ENCODE data around the gene NLRC3.

The NLRC3 gene

GRCh38 chr16:3597676-3598075 lies 20.5 kb upstream of the NLRC3 start:
- no peak for DNase-seq (ENCODE audit: insufficient read length, low spot score)
- no peak for FAIRE-seq

- DNase-seq (ENCODE audit: insufficient read length, low spot score) (no peak), FAIRE-seq (no peak)
These were observed 20.0 kb upstream of the NLRC3 start for GRCh38 chr16:3597226-3597625.

- DNase-seq (ENCODE audit: insufficient read length, low spot score) (no peak), FAIRE-seq (no peak)
These were observed 19.1 kb upstream of the NLRC3 start for GRCh38 chr16:3596101-3596861.

GRCh38 chr16:3595521-3596021 lies 18.4 kb upstream of the NLRC3 start:
- no peak for FAIRE-seq
- DNase-seq (ENCODE audit: insufficient read length, low spot score): no peak

DNA sequence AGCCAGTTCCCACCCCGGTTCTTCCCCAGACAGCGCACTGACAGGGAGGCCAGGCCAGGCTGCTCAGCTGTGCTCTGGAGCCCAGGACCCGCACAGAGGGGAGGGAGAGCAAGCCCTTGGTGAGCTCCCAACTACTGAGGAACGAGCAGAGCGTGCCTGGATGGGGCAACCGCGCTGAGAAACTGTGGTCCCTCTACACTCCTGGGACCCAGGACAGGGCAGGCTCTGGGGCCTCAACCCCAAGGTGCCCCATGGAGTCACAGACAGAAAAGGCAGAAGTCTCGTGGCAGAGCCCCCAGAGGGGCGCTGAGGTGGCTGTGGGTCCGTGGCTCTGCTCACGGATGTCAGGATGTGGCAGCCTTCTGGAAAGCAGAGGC lies 17.9 kb upstream of the NLRC3 start:
- DNase-seq (ENCODE audit: insufficient read length, low spot score): no peak
- no peak for FAIRE-seq

DNA sequence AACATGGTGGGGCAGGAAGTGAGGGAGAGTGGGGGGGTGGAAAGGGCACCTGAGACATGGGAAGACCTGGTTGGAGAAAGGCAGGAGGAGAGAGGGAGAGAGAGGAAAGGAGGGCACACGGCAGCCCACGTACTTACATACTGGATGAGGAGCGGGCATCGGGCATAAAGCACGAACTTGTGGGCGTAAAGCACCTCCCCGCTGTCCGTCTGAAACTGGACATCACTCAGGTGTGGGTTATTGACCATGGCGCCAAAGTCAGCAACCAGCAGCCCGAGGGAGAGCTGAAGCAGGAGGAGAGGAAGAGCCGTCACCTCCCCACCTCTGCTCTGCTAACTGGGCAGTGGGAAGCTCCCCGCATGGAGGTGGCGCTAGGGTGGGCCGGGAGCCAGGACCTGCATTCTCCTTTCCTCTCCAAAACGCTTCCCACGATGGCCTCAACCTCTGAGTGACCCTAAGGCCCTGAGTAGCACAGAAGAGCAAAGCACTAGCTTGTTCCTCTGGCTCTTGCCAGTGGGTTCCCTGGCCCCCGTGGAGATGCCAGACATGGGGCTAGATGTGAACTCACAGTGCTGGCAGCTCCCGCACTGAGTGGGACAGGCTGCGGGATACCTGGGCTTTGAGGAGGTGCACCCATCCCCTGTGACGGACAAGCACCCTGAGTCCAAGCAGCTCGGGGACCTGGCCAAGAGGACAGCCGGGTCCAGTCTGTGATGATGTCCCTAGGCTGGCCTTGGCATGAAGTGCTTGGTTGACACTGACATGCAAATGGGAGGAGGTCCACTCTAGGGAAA lies 17.3 kb upstream of the NLRC3 start:
- FAIRE-seq (no peak), DNase-seq (ENCODE audit: insufficient read length, low spot score) (no peak)

DNA sequence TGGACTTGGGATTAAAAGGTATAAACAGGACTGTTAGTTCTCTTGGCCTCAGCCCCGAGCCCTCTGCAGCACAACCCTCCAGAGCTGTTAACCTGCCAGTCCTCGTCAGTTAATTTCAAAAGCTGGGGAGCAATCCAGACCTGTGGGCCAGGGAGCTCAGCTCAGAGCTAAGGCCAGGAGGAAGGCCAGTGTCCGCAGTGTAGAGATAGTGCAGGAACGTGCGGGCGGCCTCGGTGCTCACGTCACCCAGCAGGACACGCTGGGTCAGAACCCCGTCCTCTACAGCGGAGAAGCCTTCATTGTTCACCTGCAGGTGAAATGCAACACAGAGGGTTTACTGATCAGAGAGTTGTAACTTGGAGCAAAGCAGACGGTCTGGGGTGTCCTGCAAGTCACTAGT lies 15.4 kb upstream of the NLRC3 start:
- DNase-seq (ENCODE audit: insufficient read length, low spot score) (no peak), FAIRE-seq (no peak)

DNA sequence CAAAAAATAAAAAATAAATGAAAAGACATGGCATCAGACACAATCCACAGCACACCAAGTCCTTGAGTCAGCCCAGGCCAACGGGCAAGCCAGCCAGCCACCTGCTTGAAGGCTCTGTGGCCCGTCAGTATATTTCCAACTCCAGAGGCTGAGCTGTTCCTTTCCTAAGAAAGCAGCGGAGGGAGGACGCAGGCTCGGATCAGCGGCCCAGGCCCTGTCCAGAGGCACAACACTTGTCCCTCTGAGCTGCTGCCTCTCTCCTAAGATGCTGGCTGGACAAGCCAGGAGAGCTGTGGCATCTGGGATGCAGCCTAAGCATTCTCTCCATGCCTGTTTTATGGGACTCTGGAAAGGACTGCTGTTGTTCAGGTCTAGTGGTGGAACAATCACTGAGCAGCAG lies 14.8 kb upstream of the NLRC3 start:
- no peak for DNase-seq (ENCODE audit: insufficient read length, low spot score)
- FAIRE-seq: no peak

GRCh38 chr16:3591436-3591803 lies 14.2 kb upstream of the NLRC3 start:
- no peak for FAIRE-seq
- no peak for DNase-seq (ENCODE audit: insufficient read length, low spot score)

DNA sequence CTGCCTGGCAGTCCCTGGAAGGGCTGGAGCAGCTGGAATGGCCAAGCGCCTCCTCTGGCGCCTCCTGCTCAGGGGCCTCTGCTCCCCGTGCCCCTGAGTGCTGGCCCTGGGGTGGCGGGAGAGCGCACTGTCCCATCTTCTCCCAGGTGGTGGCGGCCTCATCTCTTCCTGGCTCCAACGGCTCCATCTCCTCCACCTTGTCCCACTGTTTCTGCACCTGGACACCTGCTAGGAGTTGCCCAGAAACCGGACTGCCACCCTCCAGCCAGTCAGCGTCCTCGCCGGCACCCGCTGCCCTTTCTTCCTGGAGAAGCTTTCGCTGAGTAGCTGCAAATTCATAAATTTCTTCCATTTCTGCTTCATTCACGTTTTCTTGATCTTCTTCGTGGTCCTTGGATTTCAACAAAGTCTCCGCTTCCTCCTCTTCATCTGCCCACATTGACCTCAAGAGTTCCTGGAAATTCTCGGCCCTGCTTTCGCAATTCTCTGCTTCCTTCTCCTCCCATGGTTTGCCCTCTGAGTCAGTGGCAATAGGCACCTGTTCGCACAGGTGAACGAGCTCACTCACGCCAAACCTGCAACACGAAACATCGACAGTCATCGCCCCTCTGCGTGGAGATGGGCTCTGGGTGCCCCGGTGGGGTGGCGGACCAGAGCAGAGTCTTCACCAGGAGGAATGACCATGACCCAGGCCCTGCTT lies 13.7 kb upstream of the NLRC3 start:
- FAIRE-seq (no peak), DNase-seq (ENCODE audit: insufficient read length, low spot score) (no peak)

- no peak for DNase-seq (ENCODE audit: insufficient read length, low spot score)
- FAIRE-seq: no peak
These were observed 12.9 kb upstream of the NLRC3 start for GRCh38 chr16:3589991-3590701.

GRCh38 chr16:3589441-3589921 lies 12.3 kb upstream of the NLRC3 start:
- DNase-seq (ENCODE audit: insufficient read length, low spot score) (no peak), FAIRE-seq (no peak)

GRCh38 chr16:3589001-3589400 lies 11.8 kb upstream of the NLRC3 start:
- DNase-seq (ENCODE audit: insufficient read length, low spot score): no peak
- FAIRE-seq: no peak

- no peak for DNase-seq (ENCODE audit: insufficient read length, low spot score)
- FAIRE-seq: no peak
These were observed 10.4 kb upstream of the NLRC3 start for GRCh38 chr16:3587547-3588110.

- FAIRE-seq: no peak
These were observed 7.2 kb upstream of the NLRC3 start for GRCh38 chr16:3584412-3584811.

GRCh38 chr16:3583303-3584038 lies 6.3 kb upstream of the NLRC3 start:
- DNase-seq (ENCODE audit: insufficient read length, low spot score): no peak
- FAIRE-seq: no peak

More at GRCh38 chr16:3584412-3584811, 7.2 kb upstream of the NLRC3 start:
- DNase-seq (ENCODE audit: insufficient read length, low spot score): no peak

GRCh38 chr16:3582276-3583165 lies 5.3 kb upstream of the NLRC3 start:
- FAIRE-seq (no peak), DNase-seq (ENCODE audit: insufficient read length, low spot score) (no peak)

GRCh38 chr16:3581392-3581791 lies 4.2 kb upstream of the NLRC3 start:
- no peak for FAIRE-seq
- no peak for DNase-seq (ENCODE audit: insufficient read length, low spot score)

DNA sequence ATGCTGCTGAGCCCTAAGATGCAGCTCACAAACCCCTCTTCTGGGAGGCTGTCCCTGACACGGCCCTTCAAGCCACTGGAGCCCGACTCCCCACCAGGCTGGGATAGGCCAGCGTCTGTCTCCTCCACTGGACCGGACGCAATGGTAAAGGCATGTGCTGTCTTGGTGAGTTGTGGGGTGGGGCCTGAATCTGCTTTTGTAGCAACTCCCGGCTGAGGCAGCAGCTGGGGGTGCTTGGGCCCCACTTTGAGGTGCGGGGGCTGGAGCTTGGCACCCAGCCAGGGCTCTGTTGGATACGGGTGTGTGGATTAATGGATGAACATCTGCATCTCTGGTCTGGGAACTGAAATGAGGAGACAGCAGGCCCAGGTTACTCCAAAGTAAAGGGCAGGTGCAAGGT lies 3.5 kb upstream of the NLRC3 start:
- DNase-seq (ENCODE audit: insufficient read length, low spot score) (no peak), FAIRE-seq (no peak)

All from HTR-8/SVneo (cell line).